GM12801 (cell line): ENCODE results near the gene SORBS1.

Source experiments
- TF ChIP-seq, protein P1 (sequence below): IDR thresholded peaks from one replicate; pipeline ENCODE4 v1.5.1; 2011; ENCODE audit warnings: control low read depth; ENCODE audit not compliant: insufficient read length; ENCODE audit errors: extremely low read depth

Gene SORBS1

DNA sequence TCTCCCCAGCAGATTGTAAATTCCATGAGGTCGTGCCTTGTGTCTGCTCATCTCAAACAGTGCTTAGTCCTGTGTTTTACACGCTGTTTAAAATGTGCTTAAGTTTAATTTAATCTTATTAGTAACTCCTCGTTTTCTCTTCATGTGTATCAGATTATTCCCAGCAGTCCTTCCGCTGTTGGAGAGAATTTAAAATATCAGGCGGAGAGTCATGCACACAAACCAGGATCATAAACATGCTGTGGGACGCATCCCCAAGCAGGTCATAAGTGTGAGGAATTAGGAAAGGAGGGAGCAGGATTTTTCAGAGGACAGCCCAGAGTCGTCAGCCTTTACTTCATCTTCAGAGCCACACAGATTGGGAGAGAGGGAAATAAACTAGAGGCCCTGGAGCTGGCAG is 4.2 kb upstream of the SORBS1 start:
- TF ChIP-seq, protein P1, sequence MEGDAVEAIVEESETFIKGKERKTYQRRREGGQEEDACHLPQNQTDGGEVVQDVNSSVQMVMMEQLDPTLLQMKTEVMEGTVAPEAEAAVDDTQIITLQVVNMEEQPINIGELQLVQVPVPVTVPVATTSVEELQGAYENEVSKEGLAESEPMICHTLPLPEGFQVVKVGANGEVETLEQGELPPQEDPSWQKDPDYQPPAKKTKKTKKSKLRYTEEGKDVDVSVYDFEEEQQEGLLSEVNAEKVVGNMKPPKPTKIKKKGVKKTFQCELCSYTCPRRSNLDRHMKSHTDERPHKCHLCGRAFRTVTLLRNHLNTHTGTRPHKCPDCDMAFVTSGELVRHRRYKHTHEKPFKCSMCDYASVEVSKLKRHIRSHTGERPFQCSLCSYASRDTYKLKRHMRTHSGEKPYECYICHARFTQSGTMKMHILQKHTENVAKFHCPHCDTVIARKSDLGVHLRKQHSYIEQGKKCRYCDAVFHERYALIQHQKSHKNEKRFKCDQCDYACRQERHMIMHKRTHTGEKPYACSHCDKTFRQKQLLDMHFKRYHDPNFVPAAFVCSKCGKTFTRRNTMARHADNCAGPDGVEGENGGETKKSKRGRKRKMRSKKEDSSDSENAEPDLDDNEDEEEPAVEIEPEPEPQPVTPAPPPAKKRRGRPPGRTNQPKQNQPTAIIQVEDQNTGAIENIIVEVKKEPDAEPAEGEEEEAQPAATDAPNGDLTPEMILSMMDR, result no peak

DNA sequence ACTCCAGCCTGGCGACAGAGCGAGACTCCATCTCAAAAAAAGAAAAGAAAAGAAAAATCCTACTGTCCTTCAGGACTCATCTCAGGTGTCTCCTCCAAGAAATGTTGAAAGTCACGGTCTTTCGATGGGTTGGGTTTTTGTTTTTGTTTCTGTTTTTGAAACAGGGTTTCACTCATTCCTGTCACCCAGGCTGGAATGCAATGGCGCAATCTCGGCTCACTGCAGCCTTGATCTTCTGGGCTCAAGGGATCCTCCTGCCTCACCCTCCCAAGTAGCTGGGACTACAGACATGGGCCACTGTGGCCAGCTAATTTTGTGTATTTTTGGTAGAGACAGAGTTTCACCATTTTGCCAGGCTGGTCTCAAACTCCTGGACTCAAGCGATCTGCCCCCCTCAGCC is 3.1 kb upstream of the SORBS1 start:
- TF ChIP-seq, protein P1, result no peak

DNA sequence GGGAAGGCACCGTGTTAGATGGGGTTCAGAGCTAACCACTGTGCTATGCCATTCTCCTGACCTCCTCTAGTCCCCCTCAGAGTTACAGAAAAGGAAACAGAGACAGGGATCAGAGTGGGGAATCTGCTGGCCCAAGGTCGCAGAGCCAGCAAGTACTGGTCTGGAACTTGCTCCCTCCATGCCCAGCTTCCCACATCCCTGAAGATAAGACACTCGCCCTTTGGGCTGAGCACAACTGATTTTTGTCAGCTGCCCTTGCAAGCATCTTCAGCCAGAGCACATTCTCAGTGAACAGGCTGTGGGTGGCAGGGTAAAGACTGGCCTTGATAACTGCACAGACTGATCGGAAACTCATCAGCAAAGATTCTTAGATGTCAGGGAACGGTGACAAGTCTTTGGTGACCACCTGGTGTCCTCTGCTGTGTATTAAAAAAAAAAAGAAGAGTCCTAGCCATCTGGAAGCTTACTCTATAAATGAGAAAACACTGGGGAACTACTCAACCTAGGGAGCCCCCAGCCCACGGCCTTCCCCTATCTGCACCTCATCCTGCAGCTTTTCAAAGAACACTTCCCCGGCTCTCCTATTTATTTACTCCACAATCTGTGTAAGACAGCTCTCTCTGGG is 1.3 kb upstream of the SORBS1 start:
- TF ChIP-seq, protein P1, result no peak

DNA sequence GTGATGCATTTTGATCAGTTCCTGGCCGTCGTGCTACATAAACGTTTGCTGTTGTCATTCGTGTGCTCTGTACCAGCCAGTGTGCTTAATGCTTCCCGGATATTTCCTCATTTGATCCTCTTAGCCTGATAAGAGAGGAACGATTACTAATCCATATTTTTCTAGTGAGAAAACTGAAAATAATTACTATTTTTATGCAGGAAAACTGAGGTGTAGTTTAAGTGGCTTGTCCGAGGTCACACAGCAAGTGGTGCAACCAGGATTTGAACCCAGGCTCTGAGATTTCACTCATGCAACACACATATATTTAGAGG is 650 bp upstream of the SORBS1 start:
- TF ChIP-seq, protein P1, result no peak

DNA sequence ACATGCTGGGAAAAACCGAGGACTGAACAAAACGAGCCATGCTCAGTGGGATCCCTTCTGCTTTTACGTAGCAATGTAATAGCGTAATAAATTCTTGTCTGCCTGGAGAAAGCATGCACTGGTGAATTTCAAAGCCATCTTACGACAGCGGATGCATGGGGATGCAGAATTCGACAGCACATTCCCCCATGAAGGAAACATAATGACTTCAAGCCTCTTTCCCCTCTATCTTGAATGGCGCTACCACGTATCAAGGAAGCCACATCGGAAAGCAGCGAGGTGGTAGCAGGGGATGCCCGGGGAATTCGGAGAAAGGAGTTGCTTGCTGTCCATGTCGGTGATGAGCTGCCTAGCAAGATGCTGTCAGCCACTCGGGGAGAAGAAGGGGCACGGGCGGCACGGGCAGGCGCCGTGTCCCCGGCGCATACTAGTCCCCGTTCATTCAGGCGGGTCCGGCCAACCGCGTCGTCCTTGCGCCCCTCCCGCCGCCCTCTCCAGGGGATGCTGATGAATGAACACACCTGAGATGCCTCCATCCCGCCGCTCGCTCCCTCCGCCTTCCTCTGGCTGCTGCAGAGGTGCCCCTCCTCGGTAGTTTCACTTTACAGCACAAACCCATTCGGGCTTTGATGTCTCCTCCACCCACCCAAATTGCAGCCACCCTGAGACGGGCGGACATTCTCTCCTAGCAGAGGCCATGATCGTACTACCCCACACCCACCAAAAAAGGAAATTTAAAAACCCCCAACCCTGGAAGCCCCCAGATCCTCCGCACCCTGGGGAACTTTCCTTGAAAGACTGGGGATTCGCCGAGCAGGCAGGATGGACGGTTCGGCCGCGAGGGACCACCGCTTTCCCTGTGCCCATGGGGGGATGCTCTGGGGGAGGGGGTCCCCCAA is 644 bp downstream of the SORBS1 start:
- TF ChIP-seq, protein P1, result no peak

DNA sequence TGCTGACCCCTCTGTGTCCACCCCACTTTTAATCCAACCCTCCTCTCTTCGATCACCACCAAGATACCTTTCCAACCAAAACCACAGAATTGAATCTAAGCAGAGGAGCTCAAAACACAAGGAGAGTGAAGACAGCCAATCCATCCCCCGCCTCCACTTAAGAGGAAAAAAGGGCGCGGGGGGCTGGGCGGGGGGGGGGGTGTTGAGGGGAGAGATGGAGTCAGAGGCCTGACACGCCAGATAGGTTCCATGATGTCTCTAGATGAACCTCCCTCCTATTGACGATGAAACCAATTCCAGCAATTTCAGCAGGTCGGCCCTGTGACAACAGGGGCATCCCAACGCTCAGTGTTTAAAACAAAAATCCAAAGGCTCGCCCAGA is 1.3 kb downstream of the SORBS1 start:
- TF ChIP-seq, protein P1, result no peak

DNA sequence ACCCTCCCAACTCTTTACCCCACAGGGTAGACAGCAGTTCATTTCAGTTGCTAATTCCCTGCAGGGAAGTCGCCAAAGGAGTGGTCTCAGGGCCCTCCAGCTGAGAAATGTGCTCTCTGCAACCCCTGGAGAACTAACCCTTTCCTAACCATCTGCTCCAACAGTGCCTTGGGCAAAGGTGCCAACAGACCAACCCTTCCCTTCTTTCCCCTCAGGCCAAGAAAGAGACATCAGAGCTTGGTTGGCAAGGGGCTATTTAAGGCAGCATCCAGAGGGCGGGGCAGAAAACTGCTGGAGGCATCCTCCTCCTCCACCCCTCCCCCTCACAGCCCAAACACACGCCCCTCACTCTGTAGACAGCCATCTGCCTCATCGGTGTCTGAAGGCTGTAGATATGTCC is 1.7 kb downstream of the SORBS1 start:
- TF ChIP-seq, protein P1, result no peak
